ENCODE results near the gene ACTMAP. TPM values are rescaled to one million over a fixed set of nuclear protein-coding genes. Genes with fewer than 3 reads are reported as not detected.

ACTMAP gene
- 1 to 10 TPM; 5.9 to 9.6 (median 8.2) TPM for total RNA-seq
- 1.8 TPM for total RNA-seq (2013)

GRCh38 chr19:40750058-40750873 is at the start of gene ACTMAP:
ACTMAP (minus strand) TSS chr19:40750477; CDS start chr19:40749803, 674 bp downstream.
- Histone ChIP-seq H3K27me3 (ENCODE audit: control insufficient read depth, insufficient read depth, low read length) (no peaks in the 10 kb centered on the region), H3K9me3 (ENCODE audit: control insufficient read depth, insufficient read depth, low read length) (no peaks in the 10 kb centered on the region), H3K27ac (ENCODE audit: low read length) (peak within 1 kb of the TSS; percentile 92), H3K4me3 (ENCODE audit: low read length) (peak within 1 kb of the TSS; percentile 73), H3K4me1 (ENCODE audit: control insufficient read depth, insufficient read depth, low read length) (peaks cover 52% of the 10 kb centered on the region), H3K36me3 (ENCODE audit: control insufficient read depth, insufficient read depth, low read length) (peaks cover 2% of the 10 kb centered on the region)
- Mint-ChIP-seq H3K9me3 (no peaks in the 10 kb centered on the region), H3K27me3 (ENCODE audit: low read depth in 2 of 2) (no peaks in the 10 kb centered on the region), H3K27ac (peak within 1 kb of the TSS; percentile 92 to 95), H3K36me3 (no peaks in the 10 kb centered on the region), H3K4me3 (peak within 1 kb of the TSS; percentile 99), H3K4me1 (peaks cover 43 to 53% of the 10 kb centered on the region in 2 donors)
- TF ChIP-seq CTCF (IDR thresholded peaks at IDR 0.05) = no peak
- WGBS (ENCODE audit: insufficient coverage) = under 1% methylated on average over 43 of the region's 43 CpGs
- DNase-seq (peak; percentile 100), ATAC-seq (peak; percentile 87 to 96 (median 88))
- intact Hi-C loops (cut with micrococcal nuclease) = loop anchor here (1.0 to 2.0 kb wide), 5 partner anchors 28 to 87 kb away; partner anchors contain the start of genes NUMBL and RAB4B

GRCh38 chr19:40799558-40800338 is 49.5 kb upstream of the ACTMAP start:
- intact Hi-C loops (cut with micrococcal nuclease) = loop anchor here (2.0 kb wide), 1 partner anchor 83 kb away; the partner anchor contains the start of genes COQ8B and ITPKC
- WGBS (ENCODE audit: insufficient coverage) = 3% methylated on average over 40 of the region's 40 CpGs
- Histone ChIP-seq H3K36me3 (ENCODE audit: control insufficient read depth, insufficient read depth, low read length) (peaks cover 16% of the 10 kb centered on the region), H3K4me3 (ENCODE audit: low read length) (peak overlapping the region; percentile 87), H3K9me3 (ENCODE audit: control insufficient read depth, insufficient read depth, low read length) (no peaks in the 10 kb centered on the region), H3K27ac (ENCODE audit: low read length) (peak overlapping the region; percentile 79), H3K4me1 (ENCODE audit: control insufficient read depth, insufficient read depth, low read length) (peaks cover 62% of the 10 kb centered on the region), H3K27me3 (ENCODE audit: control insufficient read depth, insufficient read depth, low read length) (no peaks in the 10 kb centered on the region)
- Mint-ChIP-seq H3K27me3 (ENCODE audit: low read depth in 2 of 2) (no peaks in the 10 kb centered on the region), H3K4me1 (peaks cover 58 to 67% of the 10 kb centered on the region in 2 donors), H3K4me3 (peak overlapping the region; percentile 95), H3K9me3 (no peaks in the 10 kb centered on the region), H3K27ac (peak overlapping the region; percentile 100), H3K36me3 (no peaks in the 10 kb centered on the region)
- peak in 1 of 2 donors; percentile 46 for DNase-seq
- ATAC-seq = no peak
- no peak for TF ChIP-seq CTCF (IDR thresholded peaks at IDR 0.05)

- WGBS (ENCODE audit: insufficient coverage) = under 1% methylated on average over 98 of the region's 110 CpGs
- peaks cover 50 to 58% of the 10 kb centered on the region in 2 donors for H3K4me1 Mint-ChIP-seq
- peaks cover 15% of the 10 kb centered on the region for H3K36me3 ChIP-seq (ENCODE audit: control insufficient read depth, insufficient read depth, low read length)
- H3K27ac Mint-ChIP-seq = peak within 1 kb of the TSS; percentile 100
- H3K27me3 Mint-ChIP-seq (ENCODE audit: low read depth in 2 of 2) = no peaks in the 10 kb centered on the region
- H3K9me3 ChIP-seq (ENCODE audit: control insufficient read depth, insufficient read depth, low read length) = no peaks in the 10 kb centered on the region
- H3K36me3 Mint-ChIP-seq = no peaks in the 10 kb centered on the region
- intact Hi-C loops (cut with micrococcal nuclease) = loop anchor here (1.0 to 2.0 kb wide), 4 partner anchors 22 to 82 kb away; partner anchors contain the start of genes ACTMAP, COQ8B and ITPKC
- DNase-seq (peak; percentile 100), ATAC-seq (peak; percentile 84 to 94 (median 86))
- no peak for TF ChIP-seq CTCF (IDR thresholded peaks at IDR 0.05)
- H3K4me3 Mint-ChIP-seq = peak within 1 kb of the TSS; percentile 99
- H3K4me3 ChIP-seq (ENCODE audit: low read length) = peak within 1 kb of the TSS; percentile 87
- no peaks in the 10 kb centered on the region for H3K9me3 Mint-ChIP-seq
- H3K27ac ChIP-seq (ENCODE audit: low read length) = peak within 1 kb of the TSS; percentile 91
- H3K27me3 ChIP-seq (ENCODE audit: control insufficient read depth, insufficient read depth, low read length) = no peaks in the 10 kb centered on the region
- peaks cover 53% of the 10 kb centered on the region for H3K4me1 ChIP-seq (ENCODE audit: control insufficient read depth, insufficient read depth, low read length)
Measured at GRCh38 chr19:40798683-40799557, 48.6 kb upstream of the ACTMAP start, which contains the start of gene EGLN2. EGLN2 (plus strand) TSS chr19:40799191; CDS start chr19:40800573, 1,382 bp downstream.
